ENCODE results near the gene GREM1.

GREM1 gene

DNA sequence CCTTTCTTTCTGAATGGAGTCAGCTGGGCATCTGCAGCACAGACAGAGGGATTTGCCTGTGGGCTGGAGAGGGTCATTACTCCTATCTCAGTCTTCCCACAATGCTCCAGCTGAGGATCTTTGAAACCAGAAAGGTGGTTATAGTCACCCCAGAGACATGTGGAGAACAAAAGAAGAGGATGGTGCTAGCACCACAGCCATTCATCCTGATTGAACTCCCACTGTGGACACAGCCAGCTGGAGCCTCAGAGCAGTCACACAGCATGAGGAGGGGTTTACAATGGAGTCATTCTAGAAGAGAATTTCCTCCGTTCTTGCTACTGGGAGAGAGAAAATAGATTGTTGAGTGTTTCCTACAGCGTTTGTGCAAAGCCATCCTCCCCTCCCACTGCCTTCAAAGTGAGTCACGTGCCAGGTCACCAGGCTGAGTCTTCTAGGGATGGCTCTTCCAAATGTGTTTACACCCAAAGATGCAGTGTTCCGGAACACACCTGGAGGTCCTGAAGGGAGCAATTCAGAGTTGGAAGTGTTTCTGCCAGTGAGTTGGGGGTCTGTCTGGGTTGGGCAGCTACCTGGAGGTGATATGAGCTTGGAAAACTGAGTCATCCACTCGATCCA, 18.9 kb upstream of the GREM1 start:
- no peak for DNase-seq

GRCh38 chr15:32700501-32701150, 17.2 kb upstream of the GREM1 start:
- DNase-seq = no peak

DNA sequence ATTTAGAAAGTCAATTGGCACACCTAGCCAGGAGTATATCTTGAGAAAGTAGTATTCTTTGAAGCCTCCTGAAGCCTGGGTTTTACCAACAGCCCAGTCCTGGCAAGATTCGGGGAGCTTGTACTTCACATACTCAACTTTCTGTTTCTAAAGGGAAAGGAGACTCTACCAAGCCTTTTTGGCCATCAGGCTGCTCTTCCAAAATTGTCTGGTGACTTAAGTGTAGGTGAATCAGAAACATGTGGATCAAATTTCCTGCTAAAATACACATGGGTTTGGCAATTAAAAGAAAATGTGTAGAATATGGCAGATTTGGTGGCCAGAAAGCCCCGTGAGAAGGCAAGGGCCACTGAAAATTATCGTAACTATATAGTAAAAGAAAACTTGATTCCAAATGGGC, 15.9 kb upstream of the GREM1 start:
- no peak for DNase-seq

DNA sequence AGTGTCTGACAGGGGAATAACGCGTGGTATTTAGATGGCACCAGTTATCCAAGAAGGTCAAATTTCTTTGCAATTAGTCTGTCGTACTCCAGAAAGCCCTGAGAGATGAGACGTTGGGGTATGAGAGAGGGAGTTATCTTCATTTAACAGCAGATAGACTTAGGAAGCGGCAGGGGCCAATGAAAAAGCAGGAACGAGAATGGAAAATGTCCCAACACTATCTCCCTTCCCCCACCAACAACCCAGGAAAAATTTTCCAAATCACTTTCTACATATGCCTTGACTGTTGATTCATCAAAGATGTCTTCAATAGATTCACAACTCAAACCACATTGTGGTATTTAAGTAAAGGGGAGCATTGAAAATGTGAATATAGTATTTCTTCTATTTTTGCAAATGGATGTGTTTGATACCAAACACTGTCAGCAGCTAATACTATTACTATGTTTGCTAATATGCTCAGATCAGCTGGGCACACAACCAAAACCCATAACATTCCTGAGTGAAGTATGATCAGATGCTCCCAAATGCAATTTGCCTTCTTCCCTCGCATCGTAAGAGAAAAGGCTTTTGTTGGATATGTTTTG, 13.3 kb upstream of the GREM1 start:
- DNase-seq = no peak

DNA sequence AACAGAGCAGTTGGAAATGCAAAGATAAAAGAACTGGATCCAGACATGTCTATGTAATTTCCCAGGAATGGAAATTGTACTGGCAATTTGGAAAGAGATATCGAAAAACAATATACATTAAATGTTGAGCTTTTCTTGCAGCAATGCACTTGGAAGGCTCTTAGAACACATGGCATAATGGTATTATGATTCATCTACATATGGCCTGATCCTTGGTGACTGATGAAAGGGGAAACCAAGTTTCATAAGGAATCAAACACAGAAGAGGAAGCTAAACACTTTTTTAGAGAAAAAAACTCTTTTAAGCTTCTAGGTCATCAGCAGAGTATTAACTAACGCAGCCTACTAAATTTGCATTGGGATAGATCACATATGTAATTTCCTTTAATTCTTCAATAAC, 12.4 kb upstream of the GREM1 start:
- no peak for DNase-seq

DNA sequence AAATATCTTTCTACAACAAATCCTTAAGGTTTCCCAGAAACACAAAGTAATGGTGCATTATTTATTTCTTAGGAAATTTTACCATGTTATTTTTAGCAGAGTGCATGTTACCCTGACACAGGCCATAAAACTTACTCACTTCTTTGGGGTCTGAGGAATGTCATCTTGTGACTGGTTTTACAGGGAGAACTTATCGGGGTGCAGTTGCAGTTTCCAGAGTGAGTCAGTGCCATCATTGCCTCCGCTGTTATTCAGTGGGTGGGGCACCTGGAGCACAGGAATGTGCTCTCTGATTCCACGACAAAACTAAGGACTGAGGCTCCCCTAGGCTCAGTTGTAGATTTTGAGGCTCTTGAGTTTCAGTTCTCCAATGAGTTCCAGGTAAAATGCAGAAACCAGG, 11.1 kb upstream of the GREM1 start:
- no peak for DNase-seq

GRCh38 chr15:32707436-32707835, 10.4 kb upstream of the GREM1 start:
- no peak for DNase-seq

DNA sequence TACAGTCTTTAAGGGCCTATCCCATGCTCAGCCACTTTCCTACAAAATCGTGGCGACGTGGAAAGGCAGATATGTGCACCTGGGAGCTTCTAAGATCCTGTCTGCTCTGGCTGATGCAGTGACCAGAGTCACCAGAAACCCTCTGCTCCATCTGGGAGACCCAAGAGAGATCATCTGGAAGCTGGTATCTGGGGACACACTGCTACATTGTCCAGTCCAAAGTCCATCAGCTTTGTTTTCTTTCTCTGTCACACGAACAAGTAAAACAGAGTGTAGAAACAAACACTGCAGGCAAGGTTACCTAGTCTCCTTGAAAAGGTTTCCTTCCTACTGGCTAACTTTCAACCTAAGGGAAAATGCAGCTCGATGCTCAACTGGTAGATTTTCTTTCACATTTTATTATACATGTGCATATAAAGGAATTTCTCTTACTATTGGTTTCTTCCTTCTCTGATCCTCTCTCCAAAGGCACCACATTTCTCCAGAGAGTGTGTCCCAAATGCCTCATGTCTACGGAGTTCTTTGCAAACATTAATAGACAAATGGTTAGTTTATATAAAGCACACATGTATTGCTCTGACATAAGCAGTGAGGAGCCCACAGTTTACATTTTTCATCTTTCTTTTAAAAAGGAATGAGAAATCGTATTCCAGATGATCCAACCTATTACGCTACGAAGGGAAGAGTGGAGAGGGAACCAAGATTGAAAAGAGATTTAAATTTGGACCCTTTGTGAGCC, 8.3 kb upstream of the GREM1 start:
- DNase-seq = no peak

- DNase-seq = no peak
Observed at GRCh38 chr15:32715276-32715675, 2.5 kb upstream of the GREM1 start.

- DNase-seq = no peak
Observed at GRCh38 chr15:32716216-32716914, 1.4 kb upstream of the GREM1 start.

DNA sequence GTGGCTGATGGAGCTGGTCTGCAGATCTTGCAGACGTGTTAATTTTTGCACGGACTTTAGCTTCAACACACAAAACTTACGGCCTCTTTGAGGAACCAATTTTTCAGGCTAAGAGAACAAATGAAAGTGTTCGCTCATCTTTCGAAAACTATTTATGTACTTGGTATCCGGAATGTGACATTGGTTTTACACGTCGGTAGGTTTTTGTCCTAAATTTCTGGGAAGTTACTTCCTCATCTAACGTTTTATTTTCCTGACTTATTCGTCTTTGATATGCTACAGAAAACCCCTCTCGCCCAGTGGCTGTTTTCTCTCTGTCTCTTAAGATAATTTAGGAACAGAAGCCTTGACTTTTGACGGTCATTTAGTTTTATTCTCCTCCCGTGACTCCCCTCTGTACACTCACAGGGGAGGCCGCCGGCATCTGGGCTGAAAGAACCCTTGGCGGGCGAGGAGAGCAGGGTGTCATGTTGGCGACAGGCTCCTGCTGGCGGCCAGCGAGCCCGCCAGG, 834 bp upstream of the GREM1 start:
- peak; percentile 10 for DNase-seq

DNA sequence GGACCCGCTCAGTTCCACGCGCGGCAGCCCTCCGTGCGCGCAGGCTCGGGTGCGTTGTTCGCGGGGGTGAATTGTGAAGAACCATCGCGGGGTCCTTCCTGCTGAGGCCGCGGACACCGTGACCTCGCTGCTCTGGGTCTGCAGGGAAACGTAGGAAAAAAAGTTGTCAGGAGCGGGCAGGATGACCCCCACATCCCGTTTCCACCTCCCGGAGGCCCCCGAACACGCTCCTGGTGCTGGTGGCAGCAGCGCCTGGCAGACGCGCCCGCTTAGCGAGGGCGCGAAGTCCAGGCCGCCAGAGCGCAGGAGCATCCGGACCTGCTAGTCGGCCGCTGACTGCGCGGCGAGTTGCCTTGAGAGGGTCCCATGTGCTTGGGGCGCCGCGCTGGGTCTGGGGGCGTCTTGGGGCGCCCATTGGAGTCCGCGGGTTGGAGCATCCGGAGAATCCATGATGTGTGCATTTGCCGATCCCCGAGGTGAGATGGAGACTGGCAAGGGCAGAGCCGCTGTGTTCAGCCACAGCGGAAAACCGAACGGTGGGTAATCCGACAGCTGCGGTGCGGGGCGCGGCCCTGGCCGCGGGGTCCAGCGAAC, 520 bp downstream of the GREM1 start:
- no peak for DNase-seq

- no peak for DNase-seq
Observed at GRCh38 chr15:32718821-32719716, 1.3 kb downstream of the GREM1 start.

DNA sequence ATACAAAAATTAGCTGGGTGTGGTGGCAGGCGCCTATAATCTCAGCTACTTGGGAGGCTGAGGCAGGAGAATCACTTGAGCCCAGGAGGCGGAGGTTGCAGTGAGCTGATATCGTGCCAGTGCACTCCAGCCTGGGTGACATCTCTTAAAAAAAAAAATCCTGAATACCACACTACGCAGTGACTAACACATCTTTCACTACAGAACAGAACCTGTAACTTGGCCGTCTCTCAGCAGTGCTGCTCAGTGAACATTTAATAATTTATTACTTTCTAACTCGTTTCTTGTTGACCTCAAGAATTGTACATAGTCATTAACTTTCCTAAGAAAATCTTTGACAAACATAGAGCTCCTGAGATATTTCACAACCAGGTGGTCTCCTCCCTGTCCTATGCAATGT, 3.8 kb downstream of the GREM1 start:
- no peak for DNase-seq

GRCh38 chr15:32722136-32722535, 4.3 kb downstream of the GREM1 start:
- DNase-seq = no peak

DNA sequence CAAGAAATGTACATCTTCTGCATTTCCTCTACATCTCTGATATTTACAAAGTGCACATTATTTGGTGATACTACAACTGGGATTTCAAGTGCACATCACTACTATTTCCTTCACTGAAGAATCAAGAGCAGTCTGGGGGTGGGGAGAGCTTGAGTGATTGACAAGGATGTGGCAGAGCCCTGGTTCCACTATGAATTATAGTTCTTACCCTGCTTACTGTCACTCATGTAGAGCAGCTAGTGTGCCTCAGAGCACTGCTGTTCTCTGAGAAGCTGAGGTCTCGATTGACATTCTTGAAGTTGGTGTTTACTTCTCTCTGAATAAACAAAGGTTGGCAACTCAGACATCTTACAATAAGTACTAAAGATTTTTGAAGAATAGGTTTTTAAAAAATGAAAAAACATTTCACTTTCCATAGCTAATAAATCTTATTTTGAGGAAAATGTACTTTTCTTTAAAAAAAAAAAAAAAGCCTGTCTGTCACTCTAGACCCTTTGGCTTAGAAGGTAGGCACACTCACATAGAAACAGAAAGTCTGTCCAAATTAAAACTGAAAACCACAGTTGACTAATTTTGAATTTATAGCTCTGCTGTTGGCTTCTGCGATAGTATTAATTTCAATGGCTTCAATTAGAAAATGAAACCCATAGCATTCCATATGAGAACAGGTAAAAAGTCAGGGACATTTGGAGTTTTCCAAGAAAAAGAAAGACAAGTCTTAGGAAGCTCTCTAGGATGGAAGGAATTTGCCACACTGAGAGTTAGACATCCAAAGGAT, 5.6 kb downstream of the GREM1 start:
- peak; percentile 67 for DNase-seq

GRCh38 chr15:32729700-32730395, 12.0 kb downstream of the GREM1 start:
- peak; percentile 23 for DNase-seq

- no peak for DNase-seq
Observed at GRCh38 chr15:32730677-32731654, 13.2 kb downstream of the GREM1 start.

Measured in activated CD4-positive, alpha-beta T cell treated with anti-CD3 and anti-CD28 coated beads, Interleukin-2, amount 50 U/mL, for 16 hours (primary cell).